CD4-positive, alpha-beta T cell treated with Interferon gamma for 1 hour (primary cell): ENCODE data around the gene SNAP23.
"Not testable (repeated sequence)": the region's sequence is repeated elsewhere in the genome, so short reads cannot be mapped to it uniquely, and the experiment has no call there.

Source experiments
- DNase-seq: peaks from one replicate; pipeline ENCODE4 v3.0.0-alpha.2; 2020

Gene SNAP23

DNA sequence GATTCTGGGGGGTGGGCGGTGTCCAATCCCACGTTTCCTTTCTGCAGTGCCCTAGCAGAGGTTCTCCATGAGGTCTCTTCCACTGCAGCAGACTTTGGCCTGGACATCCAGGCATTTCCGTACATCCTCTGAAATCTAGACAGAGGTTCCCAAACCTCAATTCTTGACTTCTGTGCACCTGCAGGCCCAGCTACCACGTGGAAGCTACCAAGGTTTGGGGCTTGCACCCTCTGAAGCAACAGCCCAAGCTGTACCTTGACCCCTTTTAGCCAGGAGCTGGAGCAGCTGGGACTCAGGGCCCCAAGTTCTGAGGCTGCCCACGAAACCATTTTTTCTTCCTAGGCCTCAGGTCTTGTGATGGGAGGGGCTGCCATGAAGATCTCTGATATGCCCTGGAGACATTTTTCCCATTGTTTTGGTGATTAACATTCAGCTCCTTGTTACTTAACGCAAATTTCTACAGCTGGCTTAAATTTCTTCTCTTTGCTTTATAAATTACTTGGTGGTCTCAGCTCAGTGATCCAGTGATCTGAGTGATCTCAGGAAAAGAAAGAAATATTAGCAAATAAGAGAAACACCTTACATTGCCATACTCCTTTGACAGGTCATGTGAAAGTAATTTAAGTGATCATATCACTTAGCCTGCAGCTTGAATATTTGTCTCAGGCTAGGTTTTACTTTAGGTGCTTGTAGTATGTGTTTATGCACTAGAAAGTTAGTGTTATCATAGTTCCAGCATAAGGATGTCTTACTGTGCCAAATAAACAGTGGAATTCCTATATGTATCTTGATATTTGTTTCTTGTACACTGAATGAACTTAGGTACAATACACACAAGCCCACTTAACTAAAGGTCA lies 3.0 kb downstream of the SNAP23 start:
- DNase-seq, result no peak

DNA sequence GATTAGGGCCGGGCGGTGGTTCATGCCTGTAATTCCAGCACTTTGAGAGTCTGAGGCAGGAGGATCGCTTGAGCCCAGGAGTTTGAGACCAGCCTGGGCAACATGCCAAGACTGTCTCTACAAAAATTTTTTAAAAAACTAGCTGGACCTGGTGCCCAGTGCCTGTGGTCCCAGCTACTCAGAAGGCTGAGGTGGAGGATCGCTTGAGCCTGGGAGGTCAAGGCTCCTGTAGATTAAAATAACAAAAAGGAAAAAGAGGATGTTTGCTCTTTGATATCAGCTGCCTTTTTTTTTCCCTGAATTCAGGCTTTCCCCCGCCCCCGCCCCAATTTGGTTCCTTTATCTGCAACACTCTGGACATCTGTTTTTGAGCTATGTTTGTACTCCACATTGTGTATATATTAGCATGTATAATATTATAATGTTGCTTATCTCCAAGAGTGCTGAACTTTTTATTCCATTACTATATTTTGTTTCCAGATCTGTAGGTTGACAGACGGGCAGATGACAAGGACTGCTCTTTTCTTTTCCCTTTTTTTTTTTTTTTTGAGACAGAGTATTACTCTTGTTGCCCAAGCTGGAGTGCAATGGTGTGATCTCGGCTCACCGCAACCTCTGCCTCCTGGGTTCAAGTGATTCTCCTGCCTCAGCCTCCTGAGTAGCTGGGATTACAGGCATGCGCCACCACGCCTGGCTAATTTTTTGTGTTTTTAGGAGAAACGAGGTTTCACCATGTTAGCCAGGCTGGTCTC lies 4.6 kb downstream of the SNAP23 start:
- no peak for DNase-seq

DNA sequence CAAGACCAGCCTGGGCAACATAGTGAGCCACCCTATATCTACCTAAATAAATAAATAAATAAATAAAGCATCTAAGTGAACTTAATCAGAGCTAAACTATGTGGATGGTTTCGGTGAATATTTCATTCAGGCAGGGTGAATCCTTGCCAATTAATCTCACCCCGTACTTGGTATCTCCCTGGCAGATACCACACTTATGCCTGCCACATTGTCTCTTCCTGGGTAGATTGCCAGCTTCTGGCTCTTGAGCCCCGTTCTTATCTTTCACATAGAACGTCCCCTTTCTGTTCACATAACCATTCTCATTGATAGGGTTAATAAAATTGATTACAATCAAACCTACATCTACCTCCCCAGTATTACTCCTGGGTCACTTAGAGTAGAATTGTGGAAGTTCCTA lies 7.0 kb downstream of the SNAP23 start:
- DNase-seq, result no peak

DNA sequence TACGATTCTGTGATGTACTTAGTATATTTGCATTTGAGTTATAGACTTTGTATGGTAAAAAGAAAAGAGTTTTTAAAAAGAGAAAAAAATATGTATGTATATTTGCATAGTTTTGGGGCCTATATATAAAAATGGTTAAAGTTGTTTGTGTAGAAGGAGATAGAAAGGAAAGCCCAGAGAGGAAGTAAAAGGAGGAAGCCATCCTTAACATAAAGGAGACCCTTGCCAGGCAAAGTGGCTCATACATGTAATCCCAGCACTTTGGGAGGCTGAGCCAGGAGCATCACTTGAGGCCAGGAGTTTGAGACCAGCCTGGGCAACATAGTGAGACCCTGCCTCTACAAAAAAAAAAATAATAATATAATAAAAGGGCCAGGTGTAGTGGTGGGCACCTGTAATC lies 8.4 kb downstream of the SNAP23 start:
- DNase-seq, result no peak

DNA sequence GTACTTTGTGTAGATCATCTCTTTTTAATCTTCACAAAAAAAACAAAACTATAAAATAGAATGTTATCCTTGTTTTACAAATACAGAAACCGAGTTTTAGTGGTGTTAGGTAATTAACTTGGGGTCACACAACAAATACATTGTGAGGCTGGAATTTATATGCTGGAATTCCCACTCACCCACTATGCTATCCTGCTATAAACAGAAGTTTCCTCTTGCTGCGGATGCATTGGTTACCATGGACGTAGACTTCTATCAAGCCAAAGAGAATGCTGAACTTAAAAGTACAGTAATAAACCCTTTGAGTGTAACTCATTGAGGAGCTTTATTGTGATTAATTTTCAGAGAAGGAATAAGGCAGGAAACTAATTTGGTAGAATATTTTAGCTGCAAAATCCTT lies 9.2 kb downstream of the SNAP23 start:
- DNase-seq, result no peak

DNA sequence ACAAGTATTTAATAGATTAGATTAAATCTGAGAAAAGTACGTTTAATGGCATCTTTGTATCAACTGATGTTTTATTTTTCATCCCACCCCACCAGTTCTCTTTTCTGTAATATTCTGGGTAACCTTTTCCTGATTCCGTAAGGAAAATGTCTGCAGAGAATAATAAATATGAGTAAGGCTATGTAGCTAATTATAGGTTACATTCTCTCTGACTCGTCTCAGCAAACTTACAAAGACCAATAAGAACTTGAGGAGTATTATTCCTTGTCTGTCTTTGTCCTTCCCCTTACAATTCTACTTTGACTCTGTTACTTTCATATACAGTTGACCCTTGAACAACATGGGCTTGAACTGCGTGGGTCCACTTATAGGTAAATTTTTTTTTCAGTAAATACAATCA lies 12.1 kb downstream of the SNAP23 start:
- no peak for DNase-seq

DNA sequence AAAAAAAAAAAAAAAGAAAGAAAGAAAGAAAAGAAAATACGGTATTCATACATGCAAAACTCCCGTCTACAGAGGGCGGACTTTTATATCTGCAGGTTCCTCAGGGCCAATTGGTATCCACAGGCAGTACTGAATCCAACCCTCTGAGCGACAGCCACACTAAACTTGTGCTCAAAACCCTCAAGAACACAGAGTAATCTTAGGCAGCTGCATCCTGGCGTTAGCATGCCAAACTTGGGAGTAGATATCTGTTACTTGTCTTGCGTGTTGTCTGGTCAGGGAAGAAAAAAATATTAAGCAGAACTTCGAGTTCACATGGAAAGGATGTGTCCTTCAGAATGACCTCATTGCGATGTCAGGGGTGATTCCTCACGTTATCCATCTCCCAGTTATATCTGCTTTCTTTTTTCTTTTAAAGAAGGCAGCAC lies 12.8 kb downstream of the SNAP23 start:
- DNase-seq, result no peak

DNA sequence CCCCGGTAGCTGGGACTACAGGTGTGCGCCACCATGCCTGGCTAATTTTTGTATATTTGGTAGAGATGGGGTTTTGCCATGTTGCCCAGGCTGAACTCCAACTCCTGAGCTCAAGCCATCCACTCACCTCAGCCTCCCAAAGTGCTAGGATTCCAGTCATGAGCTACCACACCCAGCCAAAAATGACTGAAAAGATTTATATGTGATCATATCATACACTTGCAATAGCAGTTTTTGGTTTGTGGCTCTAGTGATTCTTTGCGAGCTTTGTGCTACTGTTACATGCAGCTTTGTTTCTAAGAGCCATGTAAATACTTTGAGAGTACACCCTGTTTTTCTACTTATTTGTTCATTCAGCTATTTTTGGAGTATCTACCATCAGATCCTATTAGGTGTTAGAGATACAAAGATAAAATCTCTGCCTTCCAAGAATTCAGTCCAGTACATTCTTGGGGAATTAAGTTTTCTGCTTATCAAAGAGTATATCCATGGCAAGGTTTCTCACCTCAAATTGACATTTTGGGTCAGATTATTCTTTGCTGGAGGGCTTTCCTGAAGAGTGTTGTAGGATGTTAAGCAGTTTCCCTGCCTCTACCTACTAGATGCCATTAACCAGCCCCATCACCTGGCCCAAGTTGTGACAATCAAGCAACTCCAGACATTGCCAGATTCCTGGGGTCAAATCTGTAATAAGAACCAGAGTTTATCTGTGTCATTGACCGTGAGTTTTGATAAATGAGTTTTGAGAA lies 15.0 kb downstream of the SNAP23 start:
- no peak for DNase-seq

DNA sequence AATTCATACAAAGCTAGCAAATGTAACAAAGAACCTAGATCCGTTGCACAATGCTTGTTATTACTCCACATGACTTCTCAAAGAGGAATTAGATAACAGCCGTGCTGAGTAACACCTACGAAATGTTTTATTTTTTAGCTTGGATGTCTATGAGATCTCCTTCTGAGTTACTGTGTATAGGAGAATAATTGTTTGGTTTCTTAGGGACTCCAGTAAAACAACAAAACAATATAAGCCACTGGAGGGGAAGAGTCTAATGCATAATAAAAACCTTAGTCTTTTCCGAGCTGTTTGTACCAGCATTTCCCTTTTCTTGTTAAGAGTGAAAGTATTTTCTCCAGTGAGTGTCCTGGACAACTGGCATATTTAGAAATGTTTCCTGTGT lies 15.6 kb downstream of the SNAP23 start:
- no peak for DNase-seq

DNA sequence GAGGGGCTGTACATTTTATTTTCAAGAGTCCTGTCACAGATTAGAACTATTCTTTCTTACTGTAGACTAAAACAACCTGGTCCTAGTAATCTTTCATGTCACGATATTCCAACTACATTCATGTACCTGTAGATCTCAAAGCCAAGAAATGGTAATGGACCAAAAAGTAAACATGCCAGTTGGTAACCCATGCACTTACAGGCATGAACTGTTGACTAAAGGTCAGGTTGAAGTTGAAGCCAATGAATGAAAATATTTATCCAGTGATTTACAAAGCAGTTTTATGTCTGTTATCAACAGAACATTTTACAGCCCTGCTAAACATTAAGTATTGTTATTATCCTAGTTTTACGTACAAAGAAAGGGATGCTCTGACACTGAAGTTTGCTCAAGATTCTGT lies 27.9 kb downstream of the SNAP23 start:
- no peak for DNase-seq

DNA sequence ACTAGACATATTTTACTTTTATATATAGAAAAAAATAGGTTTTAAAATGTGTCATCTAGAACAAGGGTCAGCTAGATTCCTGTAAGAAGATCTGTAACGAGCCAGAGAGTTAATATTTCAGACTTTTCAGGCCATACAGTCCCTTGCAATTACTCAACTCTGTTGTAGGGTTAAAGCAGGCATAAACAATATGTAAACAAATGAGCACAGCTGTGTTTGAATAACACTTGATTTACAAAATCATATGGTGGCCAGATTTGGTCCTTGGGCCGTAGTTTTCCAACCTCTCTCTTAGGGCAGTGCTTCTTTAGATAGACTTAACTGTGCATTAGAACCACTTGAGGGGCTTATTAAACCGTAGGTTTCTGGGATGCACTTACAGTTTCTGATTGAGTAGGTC lies 33.5 kb downstream of the SNAP23 start:
- DNase-seq, result no peak

DNA sequence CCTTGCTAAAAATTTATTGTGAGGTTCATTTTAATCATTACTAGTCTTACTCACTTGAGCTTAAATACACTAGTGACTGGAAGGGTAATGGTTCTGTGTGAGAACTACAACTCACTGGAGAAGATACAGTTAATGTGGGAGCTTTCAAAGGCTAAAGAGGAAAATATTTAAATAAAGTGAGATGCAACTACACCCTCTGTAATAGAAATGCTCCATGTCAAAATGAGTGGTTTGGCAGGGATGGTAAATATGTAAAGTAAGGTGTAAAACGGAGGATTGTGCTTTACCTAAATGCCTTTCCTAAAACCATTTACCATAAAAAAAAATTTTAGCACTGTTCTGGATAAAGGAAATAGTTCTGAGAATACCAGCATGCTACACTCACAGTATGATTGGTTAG lies 37.8 kb downstream of the SNAP23 start:
- DNase-seq, result no peak

DNA sequence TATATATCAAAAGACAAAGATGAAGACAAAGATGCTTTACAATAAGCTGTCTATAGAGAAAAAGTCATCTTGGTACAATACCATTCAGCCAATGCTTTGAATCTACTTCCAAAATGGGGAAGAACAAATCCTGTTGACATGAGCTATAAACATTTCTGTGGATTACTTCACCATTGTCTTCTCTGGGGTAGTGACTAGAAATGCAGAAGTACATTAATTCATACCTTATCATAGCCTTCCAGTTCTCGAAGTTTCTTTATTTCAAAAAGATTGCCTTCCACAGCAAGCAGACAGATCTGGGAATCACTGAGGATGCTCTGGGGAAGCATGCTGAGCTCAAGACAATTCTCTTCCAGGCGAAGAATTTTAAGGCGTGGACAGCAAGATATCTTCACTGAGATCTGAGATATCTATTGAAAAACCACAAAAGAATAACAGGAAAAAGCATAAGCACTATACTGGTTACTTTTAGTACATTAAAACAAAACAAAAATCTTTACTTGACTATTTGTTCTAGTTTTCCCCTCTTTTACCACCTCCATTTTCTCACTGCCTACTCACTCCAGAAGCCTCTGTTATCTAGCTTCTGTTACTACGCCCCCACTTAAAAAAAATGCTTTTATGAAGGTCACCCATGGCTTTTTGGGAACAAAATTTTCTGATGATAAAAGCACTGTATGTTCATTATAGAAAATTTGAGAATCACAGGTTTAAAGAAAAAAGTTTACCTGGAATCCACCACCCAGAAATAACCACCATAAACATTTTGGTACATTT lies 49.6 kb downstream of the SNAP23 start:
- no peak for DNase-seq

DNA sequence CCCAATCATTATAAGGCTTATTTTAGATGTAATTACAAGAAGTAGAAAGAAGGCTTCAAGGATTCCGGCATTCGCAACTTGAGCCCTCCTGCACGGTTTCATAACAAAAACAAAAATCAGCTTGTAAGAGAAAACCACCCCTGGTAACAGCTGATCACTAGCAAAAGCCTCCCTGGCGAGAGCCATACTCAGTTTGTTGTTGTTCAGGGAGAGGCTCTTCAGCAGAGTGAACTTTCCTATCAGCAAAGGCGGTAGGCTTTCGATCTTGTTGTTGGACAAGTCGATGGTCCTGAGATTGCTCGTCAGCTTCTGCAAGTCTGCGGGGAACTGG lies 52.4 kb downstream of the SNAP23 start:
- DNase-seq, result no peak

DNA sequence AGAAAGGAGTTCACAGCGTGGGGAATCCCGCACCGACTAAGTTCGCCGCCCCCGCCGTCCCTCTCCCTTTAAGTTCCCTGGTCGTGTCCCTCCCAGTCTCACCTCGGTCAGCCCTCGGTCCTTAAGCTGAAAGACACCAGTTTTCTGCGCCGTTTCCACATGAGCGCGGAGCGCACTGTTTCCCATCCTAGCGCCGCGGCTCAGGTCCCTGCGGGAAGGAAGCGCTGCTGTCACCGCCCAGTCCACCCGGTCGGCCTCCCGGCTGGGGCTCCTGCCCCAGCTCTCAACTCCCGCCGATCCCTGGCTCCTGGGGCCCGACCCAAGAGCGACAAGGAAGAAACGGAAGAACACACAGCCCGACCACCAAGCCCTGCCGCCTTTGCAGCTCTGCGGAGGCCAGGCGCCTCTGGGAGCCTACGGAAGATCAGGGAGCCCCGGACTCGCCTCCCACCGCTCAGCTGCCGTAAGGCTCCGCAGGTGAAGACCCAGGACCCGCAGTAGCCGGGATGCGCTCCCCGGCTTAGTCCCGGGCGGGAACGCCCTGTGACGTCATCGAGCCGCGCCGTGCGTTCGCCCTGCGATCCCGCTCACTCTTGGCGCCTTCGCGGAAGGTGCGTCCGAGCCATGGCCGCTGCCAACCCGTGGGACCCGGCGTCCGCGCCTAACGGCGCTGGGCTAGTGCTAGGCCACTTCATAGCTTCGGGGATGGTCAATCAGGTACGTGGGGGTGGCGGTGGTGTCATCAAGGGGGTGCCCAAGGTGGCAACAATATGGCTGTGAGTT lies 53.0 kb downstream of the SNAP23 start, which contains the start of the genes HAUS2 and LRRC57:
Gene HAUS2 (plus strand): TSS at position 590 of the 783 bp plus-strand sequence. CDS start 35 bp downstream, at position 625.
Gene LRRC57 (minus strand): TSS at position 545 of the 783 bp plus-strand sequence. CDS start 359 bp downstream, at position 186.
- peak; percentile 81 for DNase-seq

DNA sequence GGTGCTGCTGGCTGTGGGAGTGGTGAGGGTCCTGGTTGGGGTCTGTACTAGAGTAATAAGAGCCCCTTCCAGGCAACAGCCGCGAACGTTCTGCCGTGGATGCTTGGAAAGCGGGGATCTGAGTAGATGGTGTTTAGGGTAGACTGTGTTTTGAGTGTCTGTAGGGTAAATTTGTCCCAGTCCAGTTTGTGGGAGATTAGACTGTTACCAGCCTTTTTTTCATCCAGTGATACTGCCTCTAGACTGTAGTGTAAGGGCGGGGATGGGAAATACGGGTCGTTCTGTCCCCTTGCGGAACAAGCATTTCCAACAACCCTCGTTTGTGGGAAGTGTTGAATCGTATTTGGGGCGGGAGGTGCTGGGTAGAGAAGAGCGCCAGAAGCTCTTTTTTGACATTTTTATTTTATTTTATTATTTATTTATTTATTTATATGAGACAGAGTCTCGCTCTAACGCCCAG lies 53.6 kb downstream of the SNAP23 start:
- peak; percentile 17 for DNase-seq

DNA sequence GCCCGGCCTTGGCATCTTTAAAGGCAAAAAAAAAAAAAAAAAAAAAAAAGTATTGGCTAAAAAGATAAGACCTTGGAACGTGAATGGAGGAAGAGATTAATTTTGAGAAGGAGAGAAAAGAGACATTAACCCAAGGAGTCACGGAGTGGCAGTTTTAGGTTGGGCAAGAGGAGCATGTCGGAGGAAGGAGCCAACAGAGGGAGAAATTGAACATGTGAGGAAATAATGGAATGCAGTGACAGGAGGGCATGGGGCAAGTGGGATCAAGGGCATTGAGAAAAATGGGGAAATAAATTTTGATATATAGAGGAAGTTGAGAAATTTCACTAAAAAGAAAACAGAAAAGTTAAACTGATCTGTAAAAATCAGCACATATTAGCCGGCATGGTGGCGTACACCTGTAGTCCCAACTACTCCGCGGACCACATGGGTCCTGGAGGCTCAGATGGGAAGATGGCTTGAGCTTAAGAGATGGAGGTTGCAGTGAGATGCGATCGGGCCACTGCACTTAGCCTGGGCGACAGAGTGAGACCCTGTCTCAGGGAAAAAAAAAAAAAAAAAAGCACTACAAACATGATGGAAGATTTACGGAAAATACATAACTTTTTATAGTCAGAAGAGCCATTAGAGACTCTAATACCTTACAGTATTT lies 54.4 kb downstream of the SNAP23 start:
- no peak for DNase-seq

DNA sequence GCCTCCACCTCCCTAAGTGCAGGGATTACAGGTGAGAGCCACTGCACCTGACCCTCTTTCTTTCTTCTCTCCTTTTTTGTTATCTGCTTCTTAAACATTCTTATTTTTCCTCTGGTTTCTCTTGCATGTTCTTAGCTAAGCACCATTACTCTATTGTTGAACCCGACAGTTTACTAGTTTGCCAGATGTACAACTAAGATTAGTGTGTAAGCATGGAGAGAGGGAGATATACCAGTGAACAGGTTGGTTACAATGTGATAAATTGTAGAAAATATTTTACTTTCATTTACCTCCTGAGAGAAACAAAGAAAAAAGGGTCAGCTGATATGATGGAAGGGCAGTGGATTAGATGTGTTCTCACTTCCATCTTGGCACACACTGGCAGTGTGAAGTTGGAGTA lies 58.1 kb downstream of the SNAP23 start:
- no peak for DNase-seq

DNA sequence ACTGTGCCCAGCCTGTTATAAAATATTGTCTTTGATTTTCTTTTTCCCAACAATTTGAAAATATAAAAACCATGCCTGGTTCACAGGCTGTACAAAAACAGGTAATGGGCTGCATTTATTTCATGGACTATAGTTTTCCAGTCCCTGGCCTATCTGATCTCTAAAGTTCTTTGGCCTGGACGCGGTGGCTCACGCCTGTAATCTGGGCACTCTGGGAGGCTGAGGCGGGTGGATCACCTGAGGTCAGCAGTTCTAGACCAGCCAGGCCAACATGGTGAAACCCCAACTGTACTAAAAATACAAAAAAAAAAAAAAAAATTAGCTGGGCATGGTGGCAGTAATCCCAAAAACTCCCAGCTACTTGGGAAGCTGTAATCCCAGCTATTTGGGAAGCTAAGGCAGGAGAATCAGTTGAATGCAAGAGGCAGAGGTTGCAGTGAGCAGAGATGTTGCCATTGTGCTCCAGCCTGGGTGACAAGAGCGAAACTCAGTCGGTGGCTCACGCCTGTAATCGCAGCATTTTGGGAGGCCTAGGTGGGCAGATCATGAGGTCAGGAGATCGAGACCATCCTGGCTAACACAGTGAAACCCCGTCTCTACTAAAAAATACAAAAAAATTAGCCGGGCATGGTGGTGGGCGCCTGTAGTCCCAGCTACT lies 61.2 kb downstream of the SNAP23 start:
- DNase-seq, result not testable (repeated sequence)

DNA sequence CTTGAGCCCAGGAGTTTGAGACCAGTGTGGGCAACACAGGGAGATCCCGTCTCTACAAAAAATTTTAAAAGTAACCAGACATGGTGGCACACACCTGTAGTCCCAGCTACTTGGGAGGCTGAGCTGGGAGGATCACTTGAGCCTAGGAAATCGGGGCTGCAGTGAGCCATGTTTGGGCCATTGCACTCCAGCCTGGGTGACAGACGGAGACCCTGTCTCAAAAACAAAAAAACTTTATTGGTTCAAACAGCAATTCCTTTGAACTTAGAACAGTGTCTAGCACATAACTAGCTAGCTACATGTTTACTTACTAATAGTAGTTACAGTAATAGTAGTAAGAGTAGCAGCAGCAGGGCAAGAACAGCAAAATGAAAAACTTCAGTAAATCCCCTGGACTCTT lies 63.3 kb downstream of the SNAP23 start:
- DNase-seq, result no peak
